Astrocyte (in vitro differentiated cells and primary cell): ENCODE data around the gene ZBTB17. TPM values are rescaled to one million over a fixed set of nuclear protein-coding genes. Genes with fewer than 3 reads are reported as not detected.

Source experiments
- DNase-seq: peaks from one replicate; pipeline ENCODE4 v3.0.0-alpha.2; 2010; ENCODE audit warnings: low read depth
- FAIRE-seq: peaks from 2 replicates; lab custom pipeline; 2011; peaks lifted over from hg19 to GRCh38; lab: Jason Lieb, UNC
- H2AFZ ChIP-seq: 2 replicates; pipeline ENCODE4 v1.6.0; 2012; ENCODE audit warnings: low read depth, low read length, inconsistent platforms
- H3K27ac ChIP-seq: 2 replicates; pipeline ENCODE4 v1.5.1; 2011; ENCODE audit warnings: low read depth, low read length, inconsistent platforms
- H3K27me3 ChIP-seq: 2 replicates; pipeline ENCODE4 v1.6.0; 2011; ENCODE audit warnings: low read length, inconsistent platforms; ENCODE audit not compliant: insufficient read depth
- H3K36me3 ChIP-seq: 2 replicates; pipeline ENCODE4 v1.5.1; 2011; ENCODE audit warnings: low read length, inconsistent platforms; ENCODE audit not compliant: insufficient read depth
- H3K4me1 ChIP-seq: 2 replicates; pipeline ENCODE4 v1.5.1; 2011; ENCODE audit warnings: low read length, inconsistent platforms; ENCODE audit not compliant: insufficient read depth
- H3K4me2 ChIP-seq: 2 replicates; pipeline ENCODE4 v1.6.0; 2012; ENCODE audit warnings: low read length, inconsistent platforms
- H3K4me3 ChIP-seq: 2 replicates; pipeline ENCODE4 v1.5.1; 2011; ENCODE audit warnings: low read depth, mild to moderate bottlenecking, low read length, inconsistent platforms; ENCODE audit not compliant: insufficient read depth
- H3K79me2 ChIP-seq: 2 replicates; pipeline ENCODE4 v1.6.0; 2012; ENCODE audit warnings: mild to moderate bottlenecking, low read length, inconsistent platforms; ENCODE audit not compliant: insufficient read depth
- H3K9ac ChIP-seq: 2 replicates; pipeline ENCODE4 v1.6.0; 2012; ENCODE audit warnings: mild to moderate bottlenecking, low read length, inconsistent platforms
- H3K9me3 ChIP-seq: 2 replicates; pipeline ENCODE4 v1.5.1; 2012; ENCODE audit warnings: low read depth, mild to moderate bottlenecking, low read length, inconsistent platforms; ENCODE audit not compliant: insufficient read depth
- H4K20me1 ChIP-seq: 2 replicates; pipeline ENCODE4 v1.6.0; 2012; ENCODE audit warnings: low read length, inconsistent platforms; ENCODE audit not compliant: insufficient read depth
- H3K27ac Mint-ChIP-seq: one replicate; pipeline ENCODE4 v1.8.0; 2021; ENCODE audit warnings: mild to moderate bottlenecking, mixed read lengths; ENCODE audit not compliant: unreplicated experiment
- H3K27me3 Mint-ChIP-seq: one replicate; pipeline ENCODE4 v1.8.0; 2021; ENCODE audit warnings: low read depth, mixed read lengths; ENCODE audit not compliant: unreplicated experiment
- H3K36me3 Mint-ChIP-seq: one replicate; pipeline ENCODE4 v1.8.0; 2021; ENCODE audit warnings: low read depth, mixed read lengths; ENCODE audit not compliant: unreplicated experiment
- H3K4me1 Mint-ChIP-seq: one replicate; pipeline ENCODE4 v1.8.0; 2021; ENCODE audit warnings: low read depth, mixed read lengths; ENCODE audit not compliant: unreplicated experiment
- H3K4me3 Mint-ChIP-seq: one replicate; pipeline ENCODE4 v1.8.0; 2021; ENCODE audit warnings: mild to moderate bottlenecking, moderate library complexity, mixed read lengths; ENCODE audit not compliant: unreplicated experiment
- H3K9me3 Mint-ChIP-seq: one replicate; pipeline ENCODE4 v1.8.0; 2021; ENCODE audit warnings: mild to moderate bottlenecking, mixed read lengths; ENCODE audit not compliant: unreplicated experiment
- EZH2 ChIP-seq: IDR thresholded peaks from 2 replicates; pipeline ENCODE4 v1.6.1; 2012; ENCODE audit warnings: mild to moderate bottlenecking, low read length, inconsistent platforms; ENCODE audit not compliant: insufficient read depth
- total RNA-seq: library from RNA; stranded (reverse); gene quantifications from 2 replicates; pipeline ENCODE4 v1.2.1, GENCODE V29; 2021
- TF ChIP-seq, protein P1 (sequence below): IDR thresholded peaks from 2 replicates; pipeline ENCODE4 v1.5.1; 2011; ENCODE audit warnings: low read depth, mild to moderate bottlenecking, inconsistent platforms, low read length, moderate library complexity; ENCODE audit not compliant: insufficient read depth

ZBTB17 gene
- total RNA-seq, 1 donor from 2014 or later, result 28.1 TPM

DNA sequence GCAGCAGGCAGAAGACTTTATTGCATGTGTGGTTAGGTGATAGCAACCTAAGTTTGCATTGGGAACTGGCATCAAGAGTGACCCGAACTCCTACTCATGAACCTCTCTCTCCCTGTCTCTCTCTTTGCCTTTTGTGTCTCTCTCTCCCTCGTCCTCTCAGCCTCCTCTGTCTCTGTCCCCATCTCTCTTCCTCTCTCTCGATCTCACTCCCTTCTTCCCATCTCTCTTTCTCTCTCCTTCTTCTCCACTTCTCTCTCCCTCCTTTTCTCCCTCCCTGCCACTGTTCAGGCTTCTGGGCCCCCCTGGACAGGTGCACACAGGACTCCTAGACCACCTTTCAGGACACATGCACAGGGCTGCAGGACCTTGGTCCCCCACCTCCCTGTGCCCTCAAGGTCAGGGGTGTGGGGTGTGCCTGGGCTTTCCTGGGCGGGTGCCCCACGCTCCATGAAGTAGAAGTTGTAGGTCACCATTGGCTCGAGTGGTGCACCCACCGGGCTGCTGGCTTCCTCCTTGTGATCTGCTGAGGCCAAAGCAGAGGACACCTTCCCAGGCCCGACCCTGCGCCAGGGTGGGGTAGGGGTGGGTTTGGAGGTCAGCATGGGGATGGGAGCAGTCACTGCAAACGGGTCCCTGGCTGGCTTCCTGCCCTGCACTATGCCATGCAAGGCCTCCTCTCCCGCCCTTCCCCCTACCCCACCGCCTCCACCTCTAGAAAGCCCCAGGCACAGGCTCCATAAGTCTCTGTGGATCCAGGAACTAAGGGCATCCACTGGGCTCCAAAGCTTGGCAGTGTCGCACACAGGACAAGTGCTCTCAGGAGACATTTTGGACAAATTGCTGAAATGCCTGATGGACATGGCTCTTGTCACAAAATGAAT lies 13.2 kb upstream of the ZBTB17 start:
- H3K4me3 Mint-ChIP-seq, result no peak overlapping the region

DNA sequence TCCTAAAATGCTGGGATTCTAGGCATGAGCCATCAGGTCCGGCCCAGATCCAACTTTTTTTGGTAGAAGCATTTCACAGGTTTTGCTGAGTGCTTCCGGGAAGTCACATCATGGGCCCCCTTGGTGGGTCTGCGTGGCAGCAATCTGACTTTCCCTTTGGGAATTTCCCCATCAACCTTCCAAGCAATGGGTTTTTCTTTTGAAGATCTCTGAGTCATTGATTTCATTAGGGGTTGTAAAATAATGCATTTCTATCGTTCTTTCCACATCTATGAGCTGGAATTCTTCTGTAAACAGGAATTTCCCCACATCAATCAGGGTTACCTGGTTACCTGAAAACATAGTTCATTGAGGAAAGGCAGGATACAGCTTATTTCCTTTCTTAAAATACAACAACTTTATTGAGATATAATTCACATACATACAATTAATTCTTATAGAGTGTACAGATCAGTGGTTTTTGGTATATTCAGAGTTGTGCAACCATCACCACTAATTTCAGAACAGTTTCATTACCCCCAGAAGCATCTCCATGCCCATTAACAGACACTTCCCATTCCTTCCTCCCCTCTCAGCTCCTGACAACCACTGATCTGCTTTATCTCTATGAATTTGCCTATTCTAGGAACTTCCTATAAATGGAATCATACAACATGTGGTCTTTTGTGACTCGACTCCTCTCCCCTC lies 9.9 kb upstream of the ZBTB17 start:
- TF ChIP-seq EZH2, result no peak
- TF ChIP-seq, protein P1, sequence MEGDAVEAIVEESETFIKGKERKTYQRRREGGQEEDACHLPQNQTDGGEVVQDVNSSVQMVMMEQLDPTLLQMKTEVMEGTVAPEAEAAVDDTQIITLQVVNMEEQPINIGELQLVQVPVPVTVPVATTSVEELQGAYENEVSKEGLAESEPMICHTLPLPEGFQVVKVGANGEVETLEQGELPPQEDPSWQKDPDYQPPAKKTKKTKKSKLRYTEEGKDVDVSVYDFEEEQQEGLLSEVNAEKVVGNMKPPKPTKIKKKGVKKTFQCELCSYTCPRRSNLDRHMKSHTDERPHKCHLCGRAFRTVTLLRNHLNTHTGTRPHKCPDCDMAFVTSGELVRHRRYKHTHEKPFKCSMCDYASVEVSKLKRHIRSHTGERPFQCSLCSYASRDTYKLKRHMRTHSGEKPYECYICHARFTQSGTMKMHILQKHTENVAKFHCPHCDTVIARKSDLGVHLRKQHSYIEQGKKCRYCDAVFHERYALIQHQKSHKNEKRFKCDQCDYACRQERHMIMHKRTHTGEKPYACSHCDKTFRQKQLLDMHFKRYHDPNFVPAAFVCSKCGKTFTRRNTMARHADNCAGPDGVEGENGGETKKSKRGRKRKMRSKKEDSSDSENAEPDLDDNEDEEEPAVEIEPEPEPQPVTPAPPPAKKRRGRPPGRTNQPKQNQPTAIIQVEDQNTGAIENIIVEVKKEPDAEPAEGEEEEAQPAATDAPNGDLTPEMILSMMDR, result no peak
- no peaks in the 10 kb centered on the region for H3K27me3 ChIP-seq
- H3K27ac ChIP-seq, result no peak overlapping the region
- H3K27me3 Mint-ChIP-seq, result peaks cover 19% of the 10 kb centered on the region
- H3K36me3 ChIP-seq, result no peaks in the 10 kb centered on the region
- no peak overlapping the region for H3K4me3 ChIP-seq
- H3K79me2 ChIP-seq, result no peaks in the 10 kb centered on the region
- FAIRE-seq (no peak), DNase-seq (peak; percentile 31)
- H2AFZ ChIP-seq, result no peak overlapping the region
- H3K36me3 Mint-ChIP-seq, result no peaks in the 10 kb centered on the region
- H3K4me2 ChIP-seq, result no peak overlapping the region
- H3K4me1 ChIP-seq, result no peaks in the 10 kb centered on the region
- no peak overlapping the region for H3K4me3 Mint-ChIP-seq
- H3K9ac ChIP-seq, result no peak overlapping the region
- H3K4me1 Mint-ChIP-seq, result no peaks in the 10 kb centered on the region
- no peaks in the 10 kb centered on the region for H4K20me1 ChIP-seq
- H3K9me3 Mint-ChIP-seq, result peaks cover 12% of the 10 kb centered on the region
- H3K27ac Mint-ChIP-seq, result no peak overlapping the region
- H3K9me3 ChIP-seq, result peaks cover 7% of the 10 kb centered on the region

More for the DNA sequence above, 13.2 kb upstream of the ZBTB17 start:
- Mint-ChIP-seq H3K36me3 (no peaks in the 10 kb centered on the region), H3K9me3 (peaks cover 2% of the 10 kb centered on the region), H3K27ac (no peak overlapping the region), H3K27me3 (peaks cover 21% of the 10 kb centered on the region), H3K4me1 (no peaks in the 10 kb centered on the region)
- H3K9me3 ChIP-seq, result no peaks in the 10 kb centered on the region
- H3K4me1 ChIP-seq, result no peaks in the 10 kb centered on the region
- H3K4me3 ChIP-seq, result no peak overlapping the region
- H3K27ac ChIP-seq, result no peak overlapping the region
- no peak for TF ChIP-seq EZH2
- TF ChIP-seq, protein P1, result no peak
- H3K4me2 ChIP-seq, result no peak overlapping the region
- no peak for FAIRE-seq
- H3K36me3 ChIP-seq, result no peaks in the 10 kb centered on the region
- H2AFZ ChIP-seq, result no peak overlapping the region
- H4K20me1 ChIP-seq, result no peaks in the 10 kb centered on the region
- no peaks in the 10 kb centered on the region for H3K27me3 ChIP-seq
- no peak overlapping the region for H3K9ac ChIP-seq
- H3K79me2 ChIP-seq, result no peaks in the 10 kb centered on the region
- no peak for DNase-seq
